A673 (cell line): ENCODE results near the gene MANSC1. TPM values are rescaled to one million over a fixed set of nuclear protein-coding genes. Genes with fewer than 3 reads are reported as not detected.

Experiments used
- BruUV-seq: library from RNA; stranded (reverse); fragments of 400-500 nt; replicated peaks from 2 replicates; lab custom pipeline; 2021; lab: Mats Ljungman, UMichigan
- CTCF ChIA-PET: fragments of 300-600 bp; sonication (Branson Sonifier 250); formaldehyde crosslinking; loops from one replicate; lab custom pipeline; 2022; ENCODE audit warnings: antibody characterized with exemption; lab: Charles Lee
- POLR2A ChIA-PET: fragments of 300-600 bp; sonication (Branson Sonifier 250); formaldehyde crosslinking; loops from one replicate; lab custom pipeline; 2022; ENCODE audit warnings: antibody characterized with exemption; ENCODE audit not compliant: low non-redundant PET; lab: Charles Lee
- DNase-seq: peaks from one replicate; pipeline ENCODE4 v3.0.0-alpha.2; 2015; ENCODE audit warnings: low spot score
- H3K27ac ChIP-seq: fragments of 200-600 bp; sonication (generic); 2 replicates; pipeline ENCODE4 v1.5.1; 2016; ENCODE audit warnings: mixed run types, low read depth, mild to moderate bottlenecking, mixed read lengths, antibody characterized with exemption, low read length; ENCODE audit not compliant: poor library complexity, severe bottlenecking
- H3K27me3 ChIP-seq: fragments of 200-600 bp; sonication (generic); replicated peaks from 2 replicates; pipeline ENCODE4 v1.6.1; 2017; ENCODE audit warnings: mixed run types, low read depth, mild to moderate bottlenecking, mixed read lengths, antibody characterized with exemption, low read length; ENCODE audit not compliant: insufficient read depth, poor library complexity
- H3K36me3 ChIP-seq: fragments of 200-600 bp; sonication (generic); 2 replicates; pipeline ENCODE4 v1.6.1; 2016; ENCODE audit warnings: mixed run types, mild to moderate bottlenecking, mixed read lengths, antibody characterized with exemption, low read length; ENCODE audit not compliant: insufficient read depth, poor library complexity, severe bottlenecking
- H3K4me1 ChIP-seq: fragments of 200-600 bp; sonication (generic); 2 replicates; pipeline ENCODE4 v1.6.1; 2017; ENCODE audit warnings: mixed run types, mild to moderate bottlenecking, mixed read lengths, antibody characterized with exemption, low read length; ENCODE audit not compliant: insufficient read depth, poor library complexity, severe bottlenecking
- H3K4me3 ChIP-seq: fragments of 200-600 bp; sonication (generic); 2 replicates; pipeline ENCODE4 v1.5.1; 2016; ENCODE audit warnings: low read depth, mixed run types, mild to moderate bottlenecking, mixed read lengths, low read length; ENCODE audit not compliant: poor library complexity, severe bottlenecking
- H3K9me3 ChIP-seq: fragments of 200-600 bp; sonication (generic); 2 replicates; pipeline ENCODE4 v1.6.1; 2016; ENCODE audit warnings: mixed run types, low read depth, mild to moderate bottlenecking, mixed read lengths, antibody characterized with exemption, low read length; ENCODE audit not compliant: poor library complexity, severe bottlenecking
- EZH2 ChIP-seq: fragments of 200-600 bp; sonication (generic); IDR thresholded peaks from 2 replicates; pipeline ENCODE4 v1.6.1; 2017; ENCODE audit warnings: borderline replicate concordance, low read depth, mild to moderate bottlenecking, mixed read lengths, antibody characterized with exemption, low read length; ENCODE audit not compliant: poor library complexity, severe bottlenecking
- intact Hi-C: fragments of 100-400 bp; cut with micrococcal nuclease; formaldehyde crosslinking; loops from one replicate; pipeline ENCODE4 v1.10.0; 2022; ENCODE audit not compliant: unreplicated experiment
- total RNA-seq: library from RNA; stranded (reverse); gene quantifications from 2 replicates; pipeline ENCODE4 v1.2.3, GENCODE V29; 2021
- TF ChIP-seq, protein P1 (sequence below): fragments of 300-800, 200-600 bp; sonication (generic); conservative IDR thresholded peaks from 2 replicates; pipeline ENCODE4 v1.5.1; 2017; ENCODE audit warnings: low read depth, mild to moderate bottlenecking, antibody characterized with exemption, low read length, moderate library complexity, mixed read lengths

MANSC1 gene
- total RNA-seq, 1 experiment from 2014 or later = 10.5 TPM

- Histone ChIP-seq H3K9me3 (no peaks in the 10 kb centered on the region), H3K36me3 (no peaks in the 10 kb centered on the region), H3K27me3 (no peaks in the 10 kb centered on the region), H3K4me3 (no peak overlapping the region), H3K4me1 (no peaks in the 10 kb centered on the region), H3K27ac (no peak overlapping the region)
- CTCF ChIA-PET = no interaction called here
- no peak for DNase-seq
- intact Hi-C loops = loop anchor here (2.0 kb wide), 1 partner anchor 183 kb away; no protein-coding TSS in a partner anchor
- no TSS peak for BruUV-seq
- TF ChIP-seq, protein P1, sequence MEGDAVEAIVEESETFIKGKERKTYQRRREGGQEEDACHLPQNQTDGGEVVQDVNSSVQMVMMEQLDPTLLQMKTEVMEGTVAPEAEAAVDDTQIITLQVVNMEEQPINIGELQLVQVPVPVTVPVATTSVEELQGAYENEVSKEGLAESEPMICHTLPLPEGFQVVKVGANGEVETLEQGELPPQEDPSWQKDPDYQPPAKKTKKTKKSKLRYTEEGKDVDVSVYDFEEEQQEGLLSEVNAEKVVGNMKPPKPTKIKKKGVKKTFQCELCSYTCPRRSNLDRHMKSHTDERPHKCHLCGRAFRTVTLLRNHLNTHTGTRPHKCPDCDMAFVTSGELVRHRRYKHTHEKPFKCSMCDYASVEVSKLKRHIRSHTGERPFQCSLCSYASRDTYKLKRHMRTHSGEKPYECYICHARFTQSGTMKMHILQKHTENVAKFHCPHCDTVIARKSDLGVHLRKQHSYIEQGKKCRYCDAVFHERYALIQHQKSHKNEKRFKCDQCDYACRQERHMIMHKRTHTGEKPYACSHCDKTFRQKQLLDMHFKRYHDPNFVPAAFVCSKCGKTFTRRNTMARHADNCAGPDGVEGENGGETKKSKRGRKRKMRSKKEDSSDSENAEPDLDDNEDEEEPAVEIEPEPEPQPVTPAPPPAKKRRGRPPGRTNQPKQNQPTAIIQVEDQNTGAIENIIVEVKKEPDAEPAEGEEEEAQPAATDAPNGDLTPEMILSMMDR = no peak
- no peak for TF ChIP-seq EZH2
- POLR2A ChIA-PET = no interaction called here
Measured at GRCh38 chr12:12381982-12382381, 31.9 kb upstream of the MANSC1 start.

DNA sequence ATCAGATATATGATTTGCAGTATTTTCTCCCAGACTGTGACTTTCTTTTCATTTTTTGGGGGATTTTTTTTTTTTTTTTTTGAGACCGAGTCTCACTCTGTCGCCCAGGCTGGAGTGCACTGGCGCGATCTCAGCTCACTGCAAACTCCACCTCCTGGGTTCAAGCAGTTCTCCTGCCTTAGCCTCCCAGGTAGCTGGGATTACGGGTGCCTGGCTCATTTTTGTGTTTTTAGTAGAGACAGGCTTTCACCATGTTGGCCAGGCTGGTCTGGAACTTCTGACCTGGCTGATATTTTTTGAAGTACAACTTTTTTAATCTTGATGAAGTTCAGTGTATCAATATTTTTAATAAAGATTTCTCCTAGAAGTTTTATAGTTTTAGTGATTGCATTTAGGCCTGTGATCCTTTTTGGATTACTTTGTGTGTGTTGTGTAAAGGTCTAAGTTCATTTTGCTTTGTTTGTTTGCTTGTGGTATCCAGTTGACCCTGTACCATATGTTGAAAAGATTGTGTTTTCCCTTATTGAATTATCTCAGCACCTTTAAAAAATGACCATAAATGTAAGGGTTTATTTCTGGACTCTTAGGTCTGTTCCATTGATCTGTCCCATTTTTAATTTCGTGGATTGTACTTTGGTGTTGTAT, 31.0 kb upstream of the MANSC1 start:
- no peak overlapping the region for H3K27ac ChIP-seq
- POLR2A ChIA-PET = no interaction called here
- H3K4me1 ChIP-seq = no peaks in the 10 kb centered on the region
- TF ChIP-seq, protein P1 = no peak
- no peak for TF ChIP-seq EZH2
- no peaks in the 10 kb centered on the region for H3K9me3 ChIP-seq
- BruUV-seq = no TSS peak
- H3K36me3 ChIP-seq = no peaks in the 10 kb centered on the region
- CTCF ChIA-PET = no interaction called here
- no peak for DNase-seq
- intact Hi-C loops = loop anchor here (2.0 kb wide), 1 partner anchor 184 kb away; no protein-coding TSS in a partner anchor
- no peaks in the 10 kb centered on the region for H3K27me3 ChIP-seq
- no peak overlapping the region for H3K4me3 ChIP-seq

GRCh38 chr12:12379831-12380730, 30.0 kb upstream of the MANSC1 start:
- no peaks in the 10 kb centered on the region for H3K36me3 ChIP-seq
- CTCF ChIA-PET = no interaction called here
- no peak overlapping the region for H3K4me3 ChIP-seq
- no peaks in the 10 kb centered on the region for H3K27me3 ChIP-seq
- no TSS peak for BruUV-seq
- no peaks in the 10 kb centered on the region for H3K9me3 ChIP-seq
- no peak overlapping the region for H3K27ac ChIP-seq
- POLR2A ChIA-PET = no interaction called here
- TF ChIP-seq, protein P1 = no peak
- TF ChIP-seq EZH2 = no peak
- intact Hi-C loops = loop anchor here (2.0 kb wide), 1 partner anchor 185 kb away; no protein-coding TSS in a partner anchor
- no peaks in the 10 kb centered on the region for H3K4me1 ChIP-seq
- no peak for DNase-seq
